ENCODE measurements around the gene COQ10B. TPM values are rescaled to one million over a fixed set of nuclear protein-coding genes. Genes with fewer than 3 reads are reported as not detected.
A peak's percentile ranks its signal among the peaks of the same experiment; 100 is the strongest.

Gene COQ10B
- total RNA-seq, 1 donor from 2014 or later: 12.7 TPM

DNA sequence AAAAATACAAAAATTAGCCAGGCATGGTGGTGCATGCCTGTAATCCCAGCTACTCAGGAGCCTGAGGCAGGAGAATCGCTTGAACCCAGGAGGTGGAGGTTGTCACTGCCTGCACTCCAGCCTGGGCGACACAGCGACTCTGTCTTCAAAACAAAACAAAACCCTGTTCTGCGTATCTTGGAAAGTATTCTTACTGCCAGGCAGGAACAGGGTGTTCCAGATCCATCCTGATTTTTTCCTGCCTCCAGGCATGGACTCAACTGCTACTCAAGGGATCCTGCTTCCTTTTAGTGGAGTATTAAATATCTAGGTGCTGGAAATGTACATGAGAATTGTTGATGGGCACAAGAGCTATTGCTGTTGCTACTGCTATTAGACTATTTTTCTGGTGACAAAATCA lies 34.0 kb downstream of the COQ10B start:
- H3K27ac Mint-ChIP-seq: no peak overlapping the region

GRCh38 chr2:197495433-197496134 lies 42.2 kb downstream of the COQ10B start:
- Mint-ChIP-seq H3K27me3 (no peaks in the 10 kb centered on the region), H3K36me3 (peaks cover 41% of the 10 kb centered on the region), H3K27ac (no peak overlapping the region), H3K4me1 (ENCODE audit: unreplicated experiment) (peaks cover 30% of the 10 kb centered on the region), H3K9me3 (no peaks in the 10 kb centered on the region), H3K4me3 (no peak overlapping the region)
- no peak for DNase-seq (ENCODE audit: extremely low spot score, unreplicated experiment)
- no peak for TF ChIP-seq CTCF (conservative IDR thresholded peaks at IDR 0.05)

More for the DNA sequence above, 34.0 kb downstream of the COQ10B start:
- Mint-ChIP-seq H3K4me3 (no peak overlapping the region), H3K36me3 (peaks cover 49% of the 10 kb centered on the region), H3K27me3 (no peaks in the 10 kb centered on the region), H3K4me1 (ENCODE audit: unreplicated experiment) (no peaks in the 10 kb centered on the region), H3K9me3 (no peaks in the 10 kb centered on the region)
- DNase-seq (ENCODE audit: extremely low spot score, unreplicated experiment): no peak
- TF ChIP-seq CTCF (conservative IDR thresholded peaks at IDR 0.05): no peak

DNA sequence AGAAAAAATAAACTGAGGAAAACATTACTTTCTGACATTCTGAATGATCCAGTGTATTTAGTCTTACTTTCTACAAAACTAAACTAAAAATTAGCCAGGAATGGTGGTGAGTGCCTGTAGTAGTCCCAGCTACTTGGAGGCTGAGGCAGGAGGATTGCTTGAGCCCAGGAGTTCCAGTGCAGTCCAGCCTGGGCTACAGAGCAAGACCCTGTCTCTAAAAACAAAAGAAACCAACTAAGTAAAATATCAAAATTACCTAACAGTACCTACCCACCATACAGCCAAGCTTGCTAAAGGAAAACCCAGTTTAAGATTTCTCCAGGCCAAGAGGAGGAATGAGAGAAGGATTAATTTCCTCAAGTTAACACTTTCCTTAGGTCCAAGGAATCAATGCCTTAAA lies 43.3 kb downstream of the COQ10B start:
- no peaks in the 10 kb centered on the region for H3K27me3 Mint-ChIP-seq
- TF ChIP-seq CTCF (conservative IDR thresholded peaks at IDR 0.05): no peak
- peak overlapping the region; percentile 97 for H3K27ac Mint-ChIP-seq
- H3K36me3 Mint-ChIP-seq: peaks cover 40% of the 10 kb centered on the region
- H3K4me1 Mint-ChIP-seq (ENCODE audit: unreplicated experiment): peaks cover 33% of the 10 kb centered on the region
- no peak for DNase-seq (ENCODE audit: extremely low spot score, unreplicated experiment)
- H3K4me3 Mint-ChIP-seq: peak overlapping the region; percentile 98
- H3K9me3 Mint-ChIP-seq: no peaks in the 10 kb centered on the region

DNA sequence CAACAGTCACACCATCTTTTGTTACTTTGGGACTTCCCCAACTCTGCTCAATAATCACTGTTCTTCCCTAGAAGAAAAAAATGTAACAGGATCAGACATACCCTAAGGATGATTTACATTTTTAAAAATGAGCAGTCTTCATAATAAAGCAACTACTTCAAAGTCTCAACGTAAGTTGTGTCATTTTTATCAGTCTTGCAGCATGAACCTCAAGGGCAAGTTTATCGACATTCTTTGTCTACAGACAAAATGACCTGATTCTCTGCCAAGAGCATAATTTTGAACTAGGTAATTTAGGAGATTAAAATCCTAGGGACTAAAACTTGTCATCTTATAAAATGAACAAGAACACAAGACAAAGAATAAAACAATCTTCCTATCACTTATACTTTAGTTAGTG lies 44.0 kb downstream of the COQ10B start:
- no peak for DNase-seq (ENCODE audit: extremely low spot score, unreplicated experiment)
- Mint-ChIP-seq H3K27ac (peak overlapping the region; percentile 97), H3K9me3 (no peaks in the 10 kb centered on the region), H3K4me1 (ENCODE audit: unreplicated experiment) (peaks cover 39% of the 10 kb centered on the region), H3K4me3 (peak overlapping the region; percentile 98), H3K27me3 (no peaks in the 10 kb centered on the region), H3K36me3 (peaks cover 45% of the 10 kb centered on the region)
- TF ChIP-seq CTCF (conservative IDR thresholded peaks at IDR 0.05): no peak

- no peak for TF ChIP-seq CTCF (conservative IDR thresholded peaks at IDR 0.05)
- DNase-seq (ENCODE audit: extremely low spot score, unreplicated experiment): no peak
- H3K27me3 Mint-ChIP-seq: no peaks in the 10 kb centered on the region
- no peaks in the 10 kb centered on the region for H3K9me3 Mint-ChIP-seq
- peak overlapping the region; percentile 98 for H3K4me3 Mint-ChIP-seq
- peaks cover 40% of the 10 kb centered on the region for H3K4me1 Mint-ChIP-seq (ENCODE audit: unreplicated experiment)
- H3K27ac Mint-ChIP-seq: peak overlapping the region; percentile 97
- peaks cover 43% of the 10 kb centered on the region for H3K36me3 Mint-ChIP-seq
These were observed 45.0 kb downstream of the COQ10B start for GRCh38 chr2:197498235-197498936.

Data from type B pancreatic cell (in vitro differentiated cells).